B cell (primary cell): ENCODE data around the gene SETDB1.

Source experiments
- EZH2 ChIP-seq: IDR thresholded peaks from 2 replicates; pipeline ENCODE4 v1.6.1; 2012; ENCODE audit warnings: borderline replicate concordance, low read depth, mild to moderate bottlenecking, moderate library complexity, low read length; ENCODE audit not compliant: insufficient read depth, poor library complexity, severe bottlenecking
- TF ChIP-seq, protein P1 (sequence below): fragments of 200-600 bp; IDR thresholded peaks from one replicate; pipeline ENCODE4 v1.8.0; 2022; ENCODE audit warnings: antibody characterized with exemption, mild to moderate bottlenecking

DNA sequence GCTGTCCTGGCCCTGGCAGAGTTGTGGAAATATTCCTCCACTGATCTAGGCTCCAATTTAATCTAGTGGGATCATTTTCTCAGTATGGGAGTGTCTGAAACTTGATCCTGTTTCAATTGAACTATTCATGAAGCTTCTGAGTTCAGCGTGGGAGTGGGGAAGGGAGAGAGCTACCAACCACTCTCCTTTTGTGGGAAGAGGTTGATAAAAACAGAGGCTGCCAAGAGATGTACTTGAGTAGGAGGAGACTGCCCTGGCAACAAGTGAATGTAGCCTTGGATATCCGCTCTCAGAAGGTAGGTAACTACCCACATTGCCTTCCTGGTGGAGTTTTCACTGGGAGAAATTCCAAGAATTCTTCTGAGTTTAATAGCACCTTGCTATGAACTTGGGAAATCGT, 39.1 kb upstream of the SETDB1 start, which contains the start of gene CTXND2:
- TF ChIP-seq, protein P1, sequence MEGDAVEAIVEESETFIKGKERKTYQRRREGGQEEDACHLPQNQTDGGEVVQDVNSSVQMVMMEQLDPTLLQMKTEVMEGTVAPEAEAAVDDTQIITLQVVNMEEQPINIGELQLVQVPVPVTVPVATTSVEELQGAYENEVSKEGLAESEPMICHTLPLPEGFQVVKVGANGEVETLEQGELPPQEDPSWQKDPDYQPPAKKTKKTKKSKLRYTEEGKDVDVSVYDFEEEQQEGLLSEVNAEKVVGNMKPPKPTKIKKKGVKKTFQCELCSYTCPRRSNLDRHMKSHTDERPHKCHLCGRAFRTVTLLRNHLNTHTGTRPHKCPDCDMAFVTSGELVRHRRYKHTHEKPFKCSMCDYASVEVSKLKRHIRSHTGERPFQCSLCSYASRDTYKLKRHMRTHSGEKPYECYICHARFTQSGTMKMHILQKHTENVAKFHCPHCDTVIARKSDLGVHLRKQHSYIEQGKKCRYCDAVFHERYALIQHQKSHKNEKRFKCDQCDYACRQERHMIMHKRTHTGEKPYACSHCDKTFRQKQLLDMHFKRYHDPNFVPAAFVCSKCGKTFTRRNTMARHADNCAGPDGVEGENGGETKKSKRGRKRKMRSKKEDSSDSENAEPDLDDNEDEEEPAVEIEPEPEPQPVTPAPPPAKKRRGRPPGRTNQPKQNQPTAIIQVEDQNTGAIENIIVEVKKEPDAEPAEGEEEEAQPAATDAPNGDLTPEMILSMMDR: no peak
- no peak for TF ChIP-seq EZH2
